ENCODE data around the gene IMPA2.
"Not testable (repeated sequence)": the region's sequence is repeated elsewhere in the genome, so short reads cannot be mapped to it uniquely, and the experiment has no call there.

IMPA2 gene

DNA sequence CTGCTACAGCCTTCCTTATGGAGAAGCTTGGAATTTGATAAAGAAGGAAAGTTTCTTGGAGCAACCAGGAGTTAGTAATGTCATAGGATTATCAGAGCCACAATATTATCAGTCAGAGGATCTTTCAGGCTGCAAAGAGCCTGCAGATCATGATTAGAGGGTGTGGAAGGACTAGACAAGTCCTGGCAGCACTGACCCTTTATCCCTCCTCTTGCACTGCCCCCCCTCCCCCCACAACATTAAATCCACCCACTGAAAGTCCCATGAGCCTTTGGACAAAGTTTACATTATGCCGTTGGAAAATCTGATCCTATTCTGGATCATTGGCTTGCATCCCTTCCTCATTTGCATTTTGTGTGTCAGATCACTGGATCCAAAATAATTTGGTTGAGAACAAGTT is 18.7 kb upstream of the IMPA2 start:
- no peak for DNase-seq (ENCODE audit: low read depth in 4 of 4, low spot score in 1 of 4)

DNA sequence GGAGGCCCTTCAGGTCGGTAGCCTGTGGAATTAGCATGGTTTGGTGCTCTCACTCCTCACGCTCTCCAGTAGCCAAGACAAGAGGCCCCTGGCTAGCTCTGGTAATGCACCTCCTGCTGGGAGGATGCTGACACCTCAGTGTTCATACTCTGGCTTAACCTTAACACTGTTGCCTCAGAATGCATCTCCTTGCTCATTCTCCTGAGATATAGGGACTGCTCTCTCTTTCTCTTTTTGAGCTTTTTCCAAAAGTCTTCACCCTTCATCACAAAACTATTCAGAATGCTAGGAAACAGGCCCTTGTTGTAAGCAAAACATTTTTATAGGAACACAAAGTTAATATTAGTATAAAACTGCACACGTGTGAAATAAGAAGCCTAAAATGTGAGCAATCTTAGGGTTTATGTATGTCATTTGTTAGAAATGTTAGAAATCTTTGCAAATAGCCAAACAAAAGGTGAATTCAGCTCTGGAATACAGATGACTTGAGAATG is 17.3 kb upstream of the IMPA2 start:
- no peak for DNase-seq (ENCODE audit: low read depth in 4 of 4, low spot score in 1 of 4)

DNA sequence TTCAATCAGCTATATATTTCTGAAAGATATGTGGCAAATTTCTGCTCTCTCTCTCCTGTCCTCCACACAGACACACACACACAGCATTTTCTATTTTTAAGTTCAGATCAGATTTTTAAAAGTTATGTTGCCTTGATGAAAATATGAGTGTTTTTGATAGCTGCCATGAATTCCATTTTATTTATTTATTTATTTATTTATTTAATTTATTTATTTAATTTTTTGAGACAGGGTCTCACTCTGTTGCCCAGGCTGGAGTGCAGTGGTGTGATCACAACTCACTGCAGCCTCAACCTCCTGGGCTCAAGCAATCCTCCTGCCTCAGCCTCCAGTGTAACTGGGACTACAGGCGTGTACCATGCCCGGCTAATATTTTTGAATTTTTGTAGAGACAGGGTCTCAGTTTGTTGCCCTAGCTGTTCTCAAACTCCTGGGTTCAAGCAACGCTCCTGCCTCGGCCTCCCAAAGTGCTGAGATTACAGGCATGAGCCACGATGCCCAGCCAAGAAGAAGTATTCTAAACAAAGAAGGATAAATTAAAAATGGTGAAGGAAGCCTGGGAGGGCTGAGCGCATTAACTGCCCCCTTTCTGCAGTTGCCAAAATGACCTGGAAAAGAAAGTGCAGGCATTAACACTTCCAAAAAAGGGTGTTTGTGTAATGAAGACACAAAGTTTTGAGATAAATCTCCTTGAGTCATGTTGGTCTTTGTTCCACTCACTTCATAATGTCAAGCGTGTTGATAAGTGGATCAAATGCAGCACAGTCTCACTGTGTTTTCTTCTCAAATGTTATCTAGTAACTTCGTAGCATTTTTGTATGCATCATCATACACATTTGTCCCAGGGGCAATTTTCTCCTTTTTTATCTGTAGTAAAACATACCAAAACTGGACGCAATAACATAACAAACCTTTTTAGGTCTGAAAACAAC is 11.1 kb upstream of the IMPA2 start:
- no peak for DNase-seq (ENCODE audit: low read depth in 4 of 4, low spot score in 1 of 4)

DNA sequence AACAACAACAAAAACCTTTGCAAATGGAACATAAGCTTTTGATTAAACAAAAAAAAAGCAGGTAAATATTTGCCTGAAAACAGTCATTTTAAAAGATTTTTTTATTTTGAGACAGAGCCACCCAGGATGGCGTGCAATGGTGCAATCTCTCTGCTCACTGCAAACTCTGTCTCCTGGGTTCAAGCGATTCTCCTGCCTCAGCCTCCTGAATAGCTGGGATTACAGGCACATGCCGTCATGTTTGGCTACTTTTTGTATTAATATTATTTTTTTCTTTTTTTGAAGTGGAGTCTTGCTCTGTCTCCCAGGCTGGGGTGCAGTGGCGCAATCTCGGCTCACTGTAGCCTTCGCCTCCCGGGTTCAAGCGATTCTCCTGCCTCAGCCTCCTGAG is 10.5 kb upstream of the IMPA2 start:
- not testable (repeated sequence) for DNase-seq (ENCODE audit: low read depth in 4 of 4, low spot score in 1 of 4)

DNA sequence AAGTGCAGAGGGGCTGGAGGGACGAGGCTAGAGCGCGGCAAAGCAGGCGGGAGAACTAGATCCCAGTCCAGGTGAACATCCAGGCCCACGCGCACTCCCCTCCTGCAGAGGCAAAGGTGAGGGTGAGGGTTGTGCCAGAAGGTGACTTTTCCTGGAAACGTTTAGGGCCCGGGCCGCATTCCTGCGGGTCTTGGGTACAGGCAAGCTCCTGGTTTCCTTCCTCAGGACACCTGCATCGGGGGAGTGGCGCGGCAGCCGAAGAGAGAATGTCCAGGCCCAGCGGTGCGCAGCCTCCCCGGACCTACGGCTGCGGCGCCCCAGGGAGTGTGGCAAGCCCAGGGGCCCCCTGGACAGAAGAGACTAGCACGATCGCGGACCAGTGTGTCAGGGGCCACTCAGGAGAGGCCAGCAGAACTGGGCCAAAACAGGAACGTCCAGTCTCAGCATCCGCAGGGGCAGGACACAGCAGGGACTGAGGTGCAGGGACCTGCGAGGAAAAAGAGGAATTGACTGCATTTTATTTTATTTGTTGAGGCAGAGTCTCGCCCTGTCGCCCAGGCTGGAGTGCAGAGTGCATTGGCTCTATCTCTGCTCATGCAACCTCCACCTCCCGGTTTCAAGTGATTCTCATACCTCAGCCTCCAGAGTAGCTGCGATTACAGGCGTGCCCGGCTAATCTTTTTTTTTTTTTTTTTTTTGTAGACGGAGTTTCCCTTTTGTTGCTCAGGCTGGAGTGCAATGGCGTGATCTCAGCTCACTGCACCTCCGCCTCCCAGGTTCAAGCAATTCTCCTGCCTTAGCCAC is 8.7 kb upstream of the IMPA2 start:
- DNase-seq (ENCODE audit: low read depth in 4 of 4, low spot score in 1 of 4): no peak

DNA sequence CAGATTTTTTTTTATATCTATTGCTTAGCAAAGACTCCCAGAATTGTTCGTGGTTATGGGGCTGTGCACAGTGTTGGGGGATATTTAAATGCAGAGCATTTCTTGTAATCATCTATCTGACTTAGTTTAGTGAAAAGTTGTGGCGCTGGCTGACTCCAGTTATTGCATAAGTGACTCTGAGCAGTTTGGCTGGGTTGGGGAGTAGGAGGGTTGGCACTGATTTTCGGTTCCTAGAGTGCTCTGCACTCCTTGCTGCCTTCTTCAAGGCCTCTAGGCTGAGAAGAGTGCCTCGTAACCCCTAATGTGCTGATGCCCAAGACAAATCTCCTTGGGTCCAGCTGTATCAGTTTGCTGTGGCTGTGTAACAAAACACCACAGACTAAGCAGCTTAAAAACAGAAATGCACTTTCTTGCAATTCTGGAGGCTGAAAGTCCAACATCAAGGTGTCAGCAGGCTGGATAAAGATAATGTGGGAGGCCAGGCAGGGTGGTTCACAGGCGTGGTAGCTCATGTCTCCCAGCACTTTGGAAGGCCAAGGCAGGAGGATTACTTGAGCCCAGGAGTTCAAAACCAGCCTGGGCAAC is 6.5 kb upstream of the IMPA2 start:
- no peak for DNase-seq (ENCODE audit: low read depth in 4 of 4, low spot score in 1 of 4)

DNA sequence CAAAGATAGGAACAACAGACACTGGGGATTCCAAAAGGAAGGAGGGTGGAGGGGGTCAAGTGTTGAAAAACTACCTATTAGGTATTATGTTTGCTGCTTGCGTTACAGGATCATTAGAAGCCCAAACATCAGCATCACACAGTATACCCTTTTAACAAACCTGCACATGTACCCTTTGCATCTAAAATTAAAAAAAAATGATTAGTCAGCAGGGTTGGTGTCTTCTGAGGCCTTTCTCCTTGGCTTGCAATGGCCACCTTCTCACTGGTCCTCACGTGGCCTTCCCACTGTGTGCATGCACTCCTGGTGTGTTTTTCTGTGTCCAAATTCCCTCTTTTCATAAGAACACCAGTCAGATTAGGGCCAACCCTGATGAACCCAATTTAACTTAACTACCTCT is 5.6 kb upstream of the IMPA2 start:
- no peak for DNase-seq (ENCODE audit: low read depth in 4 of 4, low spot score in 1 of 4)

DNA sequence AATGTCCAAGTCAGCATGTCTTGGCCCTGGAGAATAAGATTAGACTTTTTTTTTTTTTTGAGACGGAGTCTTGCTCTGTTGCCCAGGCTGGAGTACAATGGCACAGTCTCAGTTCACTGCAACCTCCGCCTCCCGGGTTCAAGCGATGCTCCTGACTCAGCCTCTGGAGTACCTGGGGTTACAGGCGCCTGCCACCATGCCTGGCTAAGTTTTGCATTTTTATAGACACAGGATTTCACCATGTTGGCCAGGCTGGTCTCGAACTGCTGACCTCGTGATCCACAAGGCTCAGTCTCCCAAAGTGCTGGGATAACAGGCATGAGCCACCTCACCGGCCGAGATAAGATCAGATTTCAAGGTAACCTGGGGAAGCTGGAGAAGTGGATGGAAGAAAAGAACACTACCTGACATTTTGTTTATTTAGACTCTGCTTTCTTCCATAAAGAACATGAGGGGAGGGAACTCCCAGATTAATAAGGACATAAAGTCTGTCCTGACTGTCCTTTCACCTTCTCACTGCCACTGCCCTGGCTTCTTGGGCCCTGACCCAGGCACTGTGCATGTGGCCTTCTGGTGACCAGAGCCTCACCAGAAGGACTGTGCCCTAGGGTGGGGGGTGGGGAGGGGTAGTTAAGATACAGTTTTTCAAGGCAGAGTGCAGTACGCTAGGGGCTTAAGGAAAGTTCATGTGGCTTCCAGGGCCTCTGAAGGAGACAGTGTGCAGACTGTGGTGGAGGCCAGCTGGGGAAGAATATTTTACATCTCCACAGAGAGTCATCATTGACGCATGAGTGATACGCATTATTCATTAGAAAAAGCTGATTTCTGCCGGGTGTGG is 4.8 kb upstream of the IMPA2 start:
- DNase-seq (ENCODE audit: low read depth in 4 of 4, low spot score in 1 of 4): no peak

DNA sequence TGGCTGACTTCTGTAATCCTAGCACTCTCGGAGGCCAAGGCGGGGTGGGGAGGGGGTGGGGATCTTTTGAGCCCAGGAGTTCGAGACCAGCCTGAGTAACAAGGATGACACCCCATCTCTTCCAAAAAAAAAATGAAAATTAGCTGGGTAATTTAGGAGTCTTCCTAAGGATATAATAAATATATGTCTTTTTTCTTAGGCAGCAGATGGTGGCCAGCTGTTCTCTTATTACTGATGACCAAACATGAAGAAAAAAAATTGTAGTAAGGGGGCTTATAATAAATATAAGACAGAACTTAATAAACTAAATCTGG is 4.2 kb upstream of the IMPA2 start:
- DNase-seq (ENCODE audit: low read depth in 4 of 4, low spot score in 1 of 4): no peak

DNA sequence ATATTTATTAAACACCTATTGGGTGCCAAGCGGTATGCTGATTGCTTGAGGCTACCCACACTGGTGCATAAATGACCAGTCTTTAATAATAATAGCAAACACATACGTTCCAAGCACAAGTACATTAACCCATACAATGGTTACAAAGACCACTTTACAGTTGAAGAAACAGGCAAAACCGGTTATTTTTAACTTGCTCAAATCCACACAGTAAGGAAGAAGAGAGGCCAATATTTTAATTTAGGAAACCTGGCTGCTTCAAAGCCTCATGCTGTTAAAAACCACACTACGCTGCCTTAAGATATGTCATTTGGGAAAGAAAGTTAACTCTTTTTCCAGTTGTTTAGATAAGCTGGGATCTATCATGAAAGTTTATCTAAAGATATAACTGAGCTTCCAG is 2.4 kb upstream of the IMPA2 start:
- no peak for DNase-seq (ENCODE audit: low read depth in 4 of 4, low spot score in 1 of 4)

DNA sequence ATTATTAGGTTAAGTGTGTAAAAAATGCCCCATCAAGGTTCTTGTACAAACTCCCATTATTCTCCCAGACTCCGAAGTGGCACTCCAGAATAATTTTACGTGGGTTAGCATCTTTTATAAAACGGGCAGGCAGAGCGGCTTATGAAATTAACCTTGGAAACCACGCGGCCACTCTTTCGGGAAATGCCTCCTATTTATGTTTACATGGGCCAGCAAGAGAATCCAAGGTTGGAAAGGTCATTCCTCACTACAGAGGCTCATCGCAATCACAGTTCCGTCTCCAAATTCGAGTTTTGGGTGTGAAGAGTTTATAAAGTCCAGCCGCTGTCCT is 1.2 kb upstream of the IMPA2 start:
- DNase-seq (ENCODE audit: low read depth in 4 of 4, low spot score in 1 of 4): peak in 1 of 4 experiments; percentile 1

DNA sequence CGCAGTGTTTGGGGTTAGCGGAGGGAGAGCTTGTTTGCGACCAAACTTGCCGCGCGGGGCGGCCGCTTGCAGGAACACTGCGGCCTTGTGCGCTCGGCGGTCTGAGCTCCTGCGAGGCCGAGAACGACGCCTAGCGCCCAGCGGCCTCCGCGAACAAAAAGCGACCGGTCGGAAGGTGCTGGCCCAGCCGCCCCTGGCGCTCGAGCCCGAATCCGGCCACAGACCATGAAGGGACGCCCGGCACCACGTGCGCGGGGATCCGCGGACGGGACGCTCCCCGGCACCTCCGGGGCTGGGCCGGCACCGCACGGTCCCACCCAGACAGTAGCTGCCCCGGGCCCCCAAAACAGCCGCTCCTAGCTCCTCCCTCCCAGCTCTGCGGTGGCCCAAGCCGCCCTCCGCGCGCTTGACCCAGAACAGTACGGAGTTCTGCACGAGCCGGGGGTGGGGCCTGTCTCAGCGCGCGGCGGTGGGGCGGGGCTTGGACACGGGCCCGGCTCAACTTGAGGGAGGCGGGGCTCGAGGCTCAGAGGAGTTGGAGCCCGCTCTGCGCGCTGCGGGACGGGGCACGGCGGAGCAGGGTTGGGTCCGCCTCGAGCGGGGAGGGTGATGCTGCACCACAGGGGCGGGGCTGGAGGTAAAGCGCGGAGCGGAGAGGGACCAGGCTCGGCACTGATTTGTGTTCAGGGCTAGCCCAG is 664 bp upstream of the IMPA2 start:
- DNase-seq (ENCODE audit: low read depth in 4 of 4, low spot score in 1 of 4): peak; percentile 91 to 98 (median 94)

DNA sequence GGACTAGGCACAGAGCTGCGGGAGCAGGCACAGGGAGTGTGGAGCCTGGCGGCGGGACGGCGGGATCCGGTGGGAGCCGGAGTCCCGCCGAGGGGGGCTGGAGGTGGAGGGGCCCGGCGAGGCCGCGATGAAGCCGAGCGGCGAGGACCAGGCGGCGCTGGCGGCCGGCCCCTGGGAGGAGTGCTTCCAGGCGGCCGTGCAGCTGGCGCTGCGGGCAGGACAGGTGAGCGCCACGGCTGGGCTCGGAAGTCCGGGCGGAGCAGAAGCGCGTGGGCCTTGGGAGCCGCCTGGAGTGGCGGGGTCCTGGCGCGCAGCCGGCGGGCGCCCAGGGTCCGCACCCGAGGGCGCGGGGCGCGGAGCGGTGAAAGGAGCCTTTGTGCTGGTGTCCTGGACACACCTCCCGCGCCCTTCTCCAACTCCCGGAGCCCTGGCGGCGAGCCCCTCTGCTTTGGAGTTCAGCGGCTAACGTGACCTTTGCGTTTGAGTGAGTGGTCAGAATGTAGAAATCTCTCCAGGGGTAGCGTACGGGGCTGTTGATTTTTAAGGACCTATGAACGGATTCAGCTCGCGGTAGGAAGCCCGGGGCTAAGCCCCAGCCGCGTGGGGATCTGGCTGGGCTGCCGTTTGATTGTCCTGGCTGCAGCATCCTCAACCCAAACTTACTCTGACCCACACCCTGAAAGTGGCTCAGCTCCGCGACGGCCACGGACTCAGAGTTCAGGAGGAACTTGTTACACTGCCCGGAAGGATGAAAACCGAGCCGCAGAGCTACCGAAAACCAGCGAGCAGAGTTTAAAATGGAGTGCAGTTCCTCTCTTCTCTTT is 448 bp downstream of the IMPA2 start:
- DNase-seq (ENCODE audit: low read depth in 4 of 4, low spot score in 1 of 4): peak in 3 of 4 experiments; percentile 1 to 7 (median 2)

DNA sequence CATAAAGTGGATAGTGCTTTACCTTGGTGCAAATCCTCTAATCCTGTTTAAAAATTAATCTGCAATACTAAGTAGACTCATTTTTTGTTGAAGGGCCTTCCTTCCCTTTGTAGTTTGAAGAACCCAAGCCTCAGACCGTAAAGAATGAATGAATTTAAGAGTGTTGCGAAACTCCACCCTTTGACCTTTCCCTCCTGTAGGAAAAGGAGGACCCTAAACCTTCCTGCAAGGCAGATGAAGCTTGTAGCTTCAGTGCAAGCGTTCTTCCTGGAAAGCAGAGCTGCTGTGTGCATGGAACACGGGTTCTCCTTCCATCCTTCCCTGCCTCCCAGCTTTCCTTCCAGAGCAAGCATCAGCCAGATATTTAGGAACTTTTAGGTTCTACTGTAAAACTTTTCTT is 1.7 kb downstream of the IMPA2 start:
- no peak for DNase-seq (ENCODE audit: low read depth in 4 of 4, low spot score in 1 of 4)

DNA sequence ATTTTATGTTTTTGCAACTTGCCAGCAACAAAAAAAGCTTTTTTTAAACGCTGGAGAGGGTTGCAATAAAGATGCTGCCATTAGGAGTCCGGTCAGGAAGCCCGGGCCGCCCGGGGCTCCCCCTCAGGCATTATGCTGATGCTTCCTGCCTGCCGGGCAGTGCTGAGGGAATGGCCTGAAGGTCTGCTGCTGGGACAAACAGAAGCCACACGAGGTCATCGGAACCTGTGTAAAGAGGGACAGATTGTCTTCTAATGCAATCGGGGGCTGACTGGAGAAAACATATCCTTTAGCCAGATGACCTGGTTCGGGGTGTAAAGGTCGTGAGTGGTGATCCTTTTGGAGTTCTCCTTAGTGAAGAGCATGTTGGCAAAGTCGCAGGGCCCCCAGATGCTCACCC is 2.3 kb downstream of the IMPA2 start:
- no peak for DNase-seq (ENCODE audit: low read depth in 4 of 4, low spot score in 1 of 4)

DNA sequence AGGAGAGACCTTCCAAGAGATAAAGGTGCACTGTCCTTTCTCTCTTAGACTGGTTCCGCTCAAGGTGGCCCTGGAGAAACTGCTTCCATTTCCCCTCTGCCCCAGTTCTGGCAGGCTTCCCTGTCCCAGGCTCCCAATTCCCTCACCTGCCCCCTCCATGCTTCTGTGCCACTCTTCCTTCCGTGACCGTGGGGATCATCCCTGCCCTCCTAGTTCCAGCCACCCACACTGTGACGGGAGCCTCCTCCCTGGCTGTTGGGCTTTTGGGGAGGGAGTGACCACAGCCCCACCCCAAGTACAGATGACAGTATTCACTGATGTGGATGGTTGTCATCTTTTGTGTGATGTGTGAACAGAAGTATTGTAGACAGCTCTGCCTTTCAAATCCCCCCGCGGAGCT is 2.8 kb downstream of the IMPA2 start:
- no peak for DNase-seq (ENCODE audit: low read depth in 4 of 4, low spot score in 1 of 4)

DNA sequence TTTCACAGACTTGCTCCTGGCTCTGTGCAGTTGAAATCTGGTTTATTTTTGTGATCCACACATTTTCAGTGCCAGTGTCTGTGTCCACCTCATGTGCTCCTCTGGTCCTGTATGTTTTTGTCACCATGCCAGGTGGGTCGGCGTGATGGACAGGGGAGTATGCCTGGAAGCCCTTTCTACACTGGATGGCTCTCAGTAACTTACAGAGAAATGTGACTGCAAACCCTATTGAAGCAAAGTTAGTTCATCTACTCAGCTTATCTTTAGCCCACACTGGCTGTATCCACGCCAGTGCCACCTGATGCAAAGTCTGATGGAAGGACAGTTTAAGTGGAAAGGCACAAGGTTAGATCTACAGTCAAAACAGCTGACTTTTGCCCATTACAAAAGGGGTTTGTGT is 4.3 kb downstream of the IMPA2 start:
- DNase-seq (ENCODE audit: low read depth in 4 of 4, low spot score in 1 of 4): no peak

DNA sequence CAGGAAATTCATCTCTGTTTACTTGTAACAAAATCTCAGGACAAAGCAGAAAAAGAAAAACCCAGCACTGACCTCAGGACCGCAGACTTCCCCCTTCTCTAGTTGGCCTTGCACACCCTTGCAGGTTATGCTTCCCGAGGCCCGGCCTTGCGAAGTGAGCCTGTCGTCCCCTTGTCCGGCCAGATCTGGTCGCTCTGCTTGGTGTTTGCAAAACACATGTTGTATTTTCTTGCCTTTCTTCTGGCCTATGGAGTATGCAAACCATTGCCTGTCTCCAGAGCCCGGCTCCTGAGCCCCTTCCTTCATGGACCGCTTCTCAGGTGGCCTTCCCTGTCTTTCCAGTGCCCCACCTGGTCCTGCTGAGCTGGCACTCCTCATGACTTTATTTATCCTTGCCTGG is 4.8 kb downstream of the IMPA2 start:
- DNase-seq (ENCODE audit: low read depth in 4 of 4, low spot score in 1 of 4): no peak

DNA sequence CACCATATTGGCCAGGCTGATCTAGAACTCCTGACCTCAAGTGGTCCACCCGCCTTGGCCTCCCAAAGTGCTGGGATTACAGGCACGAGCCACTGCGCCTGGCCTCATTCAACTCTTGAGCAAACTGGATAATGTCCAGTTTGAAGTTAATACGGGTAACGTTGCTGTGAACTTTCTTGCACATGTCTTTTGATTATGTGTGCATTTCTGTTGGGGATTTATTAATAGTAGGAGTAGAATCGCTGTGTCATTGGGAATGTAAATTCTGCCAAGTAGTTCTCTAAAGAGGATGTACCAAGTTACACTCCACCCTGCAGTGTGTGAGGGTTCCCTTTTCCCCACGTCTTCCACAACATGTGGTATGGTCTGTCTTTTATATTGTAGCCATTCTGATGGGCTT is 6.2 kb downstream of the IMPA2 start:
- no peak for DNase-seq (ENCODE audit: low read depth in 4 of 4, low spot score in 1 of 4)

DNA sequence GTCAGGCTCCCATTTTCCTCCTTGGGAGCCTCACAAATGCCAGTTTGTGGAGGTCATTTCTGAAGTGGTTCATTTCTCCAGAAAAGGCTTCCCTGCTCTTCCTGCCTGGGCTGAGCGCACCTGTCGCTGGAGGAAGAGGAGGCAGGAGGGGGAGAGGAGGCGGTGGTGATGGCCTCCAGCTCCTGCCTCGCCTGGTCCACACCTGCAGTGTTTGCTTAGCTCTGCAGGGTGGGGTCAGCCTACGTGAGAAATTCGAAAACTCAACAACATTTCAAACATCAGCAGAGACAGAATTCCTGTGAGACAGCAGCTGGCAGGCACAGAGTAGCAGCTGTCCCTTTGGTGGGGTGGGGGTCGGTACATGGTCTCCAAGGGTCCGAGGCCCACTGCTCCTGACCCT is 7.9 kb downstream of the IMPA2 start:
- DNase-seq (ENCODE audit: low read depth in 4 of 4, low spot score in 1 of 4): no peak

All from stimulated activated CD4-positive, alpha-beta T cell treated with anti-CD3 and anti-CD28 coated beads, Interleukin-1b, Interleukin-23, amount 100 ng/mL, for 24 hours (primary cell).